MV-4-11 (cell line): ENCODE results near the gene RPL27.
"Not testable (repeated sequence)": the region's sequence is repeated elsewhere in the genome, so short reads cannot be mapped to it uniquely, and the experiment has no call there.

Experiments
- DNase-seq: peaks from one replicate; lab custom pipeline; 2025; lab: John Stamatoyannopoulos, UW

RPL27 gene

GRCh38 chr17:42993913-42994312 is 4.3 kb upstream of the RPL27 start:
- DNase-seq, result not testable (repeated sequence)

DNA sequence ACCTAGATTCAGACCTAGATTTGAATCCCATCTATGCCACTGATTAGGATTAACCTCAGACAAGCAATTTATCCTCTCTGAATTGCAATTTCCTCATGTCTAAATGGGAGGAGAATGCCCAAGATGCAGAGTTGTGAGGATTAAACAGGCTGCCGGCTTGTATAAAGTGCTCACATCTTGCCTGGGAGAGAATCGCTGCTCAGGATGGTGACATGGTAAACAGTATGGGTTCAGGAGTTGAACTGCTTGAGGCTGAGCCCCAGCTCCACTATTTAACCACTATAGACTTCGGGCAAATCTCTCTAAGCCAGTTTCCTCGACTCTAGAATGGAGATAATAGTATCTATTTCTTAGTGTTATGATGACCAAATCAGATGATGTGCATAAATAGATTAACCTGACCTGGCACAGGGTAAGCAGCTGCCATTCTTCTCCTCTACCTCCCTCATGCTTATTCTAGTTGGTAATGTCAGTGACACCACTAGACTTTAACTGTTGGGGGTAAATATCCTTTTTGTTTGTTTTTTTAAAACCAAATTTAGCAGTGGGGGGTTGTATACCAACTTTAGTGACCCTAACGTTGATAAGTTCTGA is 732 bp upstream of the RPL27 start:
- DNase-seq, result no peak

DNA sequence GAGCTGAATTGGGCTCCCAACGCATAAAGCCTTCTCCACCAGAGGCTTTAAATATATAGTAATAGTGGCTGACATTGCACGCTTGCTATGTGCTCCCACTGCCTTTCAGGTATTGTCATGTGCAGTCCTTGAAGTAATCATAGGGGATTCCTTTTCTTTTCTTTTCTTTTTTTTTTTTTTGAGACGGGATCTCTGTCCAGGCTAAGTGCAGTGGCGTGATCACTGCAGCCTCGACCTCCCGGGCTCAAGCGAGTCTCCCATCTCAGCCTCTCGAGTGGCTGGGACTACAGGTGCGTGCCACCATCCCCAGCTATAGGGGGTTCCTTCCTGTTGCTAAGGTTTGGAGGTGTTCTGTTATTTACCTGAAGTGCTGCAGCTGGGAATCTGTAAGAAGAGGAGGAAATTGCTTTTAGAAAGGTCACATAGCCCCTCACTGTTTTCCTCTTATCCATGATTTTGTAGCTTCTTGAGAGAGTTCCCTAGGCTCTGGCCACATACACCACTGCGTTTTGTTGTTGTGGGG is 845 bp downstream of the RPL27 start:
- DNase-seq, result no peak

- DNase-seq, result not testable (repeated sequence)
Observed at GRCh38 chr17:43000894-43001293, 2.7 kb downstream of the RPL27 start.

DNA sequence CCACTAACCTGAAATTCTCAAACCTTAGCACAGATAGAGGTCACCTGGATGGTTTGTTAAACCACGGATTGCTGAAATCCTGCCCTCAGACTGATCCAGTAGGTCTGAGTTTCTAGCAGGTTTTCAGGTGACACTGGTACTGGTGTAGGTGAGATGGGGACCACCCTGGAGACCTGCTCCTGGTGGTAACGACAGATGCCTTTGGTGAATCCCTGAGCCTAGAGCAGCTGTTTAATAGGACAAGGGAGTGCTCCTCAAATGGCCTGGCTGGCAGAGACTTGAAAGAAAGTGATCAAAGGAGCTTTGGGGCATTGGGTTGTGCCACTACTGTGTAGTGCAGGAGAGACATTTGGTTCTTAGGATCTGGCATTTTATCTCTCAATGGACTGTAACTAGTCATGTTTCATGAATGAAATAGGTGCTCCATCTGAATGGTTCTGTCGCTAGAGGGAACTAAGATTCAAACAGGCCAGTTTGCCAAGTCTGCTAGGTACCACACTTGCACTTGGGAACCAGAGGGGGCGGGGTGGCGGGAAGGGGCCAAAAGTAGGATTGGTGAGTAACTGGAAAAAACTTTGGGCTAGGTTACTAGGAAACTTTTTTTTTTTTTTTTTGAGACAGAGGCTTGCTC is 5.4 kb downstream of the RPL27 start:
- no peak for DNase-seq

DNA sequence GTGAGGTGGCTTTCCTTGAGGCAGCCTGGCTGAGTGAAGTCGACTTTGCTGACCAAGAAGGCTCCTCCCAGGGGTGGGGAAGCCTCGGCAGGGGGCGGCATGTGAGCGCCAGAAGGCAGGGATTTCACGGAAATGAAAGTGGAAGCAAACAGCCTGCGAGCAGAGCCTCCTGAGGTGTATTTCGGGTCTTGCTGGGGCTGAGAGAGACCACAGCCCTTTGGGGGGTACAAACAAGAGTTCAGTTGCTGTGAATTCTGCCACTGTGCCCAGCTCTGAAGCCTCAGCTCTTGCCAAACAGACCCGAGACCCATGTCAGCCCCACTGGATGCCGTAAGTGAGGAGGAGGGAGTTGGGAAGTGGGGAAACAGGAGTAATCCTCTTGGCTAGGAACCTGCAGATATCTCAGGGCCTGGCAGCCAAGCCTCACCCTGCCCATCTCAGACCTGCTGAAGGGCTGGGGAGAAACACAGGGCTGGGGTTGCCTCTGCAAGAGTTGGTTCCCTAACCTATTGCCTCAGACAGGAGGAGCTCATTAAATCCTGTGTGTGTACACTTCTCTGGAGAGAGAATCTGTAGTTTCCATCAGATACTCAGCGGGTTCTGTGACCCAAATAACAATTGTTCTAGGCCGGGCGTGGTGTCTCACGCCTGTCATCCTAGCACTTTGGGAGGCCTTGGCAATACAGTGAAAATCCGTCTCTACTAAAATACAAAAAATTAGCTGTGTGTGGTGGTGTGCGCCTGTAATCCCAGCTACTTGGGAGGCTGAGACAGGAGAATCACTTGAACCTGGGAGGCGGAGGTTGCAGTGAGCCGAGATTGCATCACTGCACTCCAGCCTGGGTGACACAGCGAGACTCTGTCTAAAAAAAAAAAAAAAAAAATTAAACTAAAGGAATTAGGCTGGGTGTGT is 8.7 kb downstream of the RPL27 start, which contains the start of gene IFI35:
Gene IFI35, plus strand, starts transcription at position 146 of the 913 bp plus-strand sequence. Its CDS starts 164 bp downstream, at position 310.
- DNase-seq, result peak; percentile 89

DNA sequence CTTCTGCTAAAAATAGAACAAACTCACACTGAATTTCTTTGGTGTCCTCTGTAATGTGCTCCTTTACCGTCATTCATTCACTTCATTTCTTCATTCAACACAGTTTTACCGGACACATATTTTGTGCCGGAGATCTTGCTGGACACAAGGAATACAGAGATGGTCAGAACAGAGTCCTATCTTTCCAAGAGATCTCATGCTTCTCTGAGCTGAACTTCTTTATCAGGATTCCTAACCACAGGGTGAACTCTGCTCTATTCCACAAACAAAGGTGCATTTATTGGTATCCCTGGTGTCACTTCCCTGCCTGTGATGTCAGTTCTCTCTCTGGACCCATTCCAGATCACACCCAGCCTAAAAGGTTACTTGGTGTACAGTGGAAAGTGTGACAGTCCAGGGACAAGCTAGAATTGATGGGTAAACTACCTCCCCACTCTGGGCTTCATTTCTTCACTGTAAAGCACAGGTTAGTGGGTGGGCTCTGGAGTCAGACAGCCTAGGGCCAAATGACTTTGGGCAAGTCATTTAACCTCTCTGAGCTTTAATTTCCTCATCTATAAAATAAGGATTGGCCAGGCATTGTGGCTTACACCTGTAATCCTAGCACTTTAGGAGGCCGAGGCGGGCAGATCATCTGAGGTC is 12.6 kb downstream of the RPL27 start:
- DNase-seq, result no peak

DNA sequence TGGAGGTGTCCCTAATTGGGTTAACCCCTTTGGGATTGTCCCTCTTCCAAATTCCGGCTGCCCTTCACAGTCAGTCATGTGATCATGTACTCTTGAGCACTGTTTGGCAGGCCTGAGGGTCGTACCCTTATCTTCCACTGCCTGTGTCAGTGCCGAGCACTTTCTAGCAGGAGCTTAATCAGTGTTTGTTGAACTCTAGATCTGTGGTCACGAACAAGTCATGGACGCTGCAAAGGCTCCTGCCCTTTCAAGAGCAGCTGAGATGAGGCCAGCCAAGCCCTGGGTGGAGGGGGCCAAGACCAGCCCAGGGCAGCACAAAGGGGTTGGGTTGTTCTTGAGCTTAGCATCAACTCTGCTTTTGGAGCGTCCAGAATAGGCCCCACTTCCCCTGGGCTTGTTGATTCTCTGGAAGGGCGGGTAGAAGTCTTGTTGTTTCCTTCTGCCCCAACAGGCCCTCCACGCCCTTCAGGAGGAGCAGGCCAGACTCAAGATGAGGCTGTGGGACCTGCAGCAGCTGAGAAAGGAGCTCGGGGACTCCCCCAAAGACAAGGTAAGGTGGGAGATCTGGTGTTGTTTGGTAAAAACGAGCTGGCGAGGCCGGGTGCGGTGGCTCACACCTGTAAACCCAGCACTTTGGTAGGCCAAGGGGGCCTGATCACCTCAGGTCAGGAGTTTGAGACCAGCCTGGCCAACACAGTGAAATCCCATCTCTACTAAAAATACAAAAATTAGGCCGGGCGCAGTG is 13.7 kb downstream of the RPL27 start:
- no peak for DNase-seq

DNA sequence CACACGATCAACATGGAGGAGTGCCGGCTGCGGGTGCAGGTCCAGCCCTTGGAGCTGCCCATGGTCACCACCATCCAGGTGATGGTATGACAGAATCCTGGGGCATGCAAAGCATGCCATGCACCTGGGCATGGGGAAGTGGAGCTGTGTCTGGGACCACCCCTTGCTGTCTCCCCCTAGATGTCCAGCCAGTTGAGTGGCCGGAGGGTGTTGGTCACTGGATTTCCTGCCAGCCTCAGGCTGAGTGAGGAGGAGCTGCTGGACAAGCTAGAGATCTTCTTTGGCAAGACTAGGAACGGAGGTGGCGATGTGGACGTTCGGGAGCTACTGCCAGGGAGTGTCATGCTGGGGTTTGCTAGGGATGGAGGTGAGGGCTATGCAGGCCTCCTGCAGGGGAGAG is 15.1 kb downstream of the RPL27 start:
- no peak for DNase-seq

DNA sequence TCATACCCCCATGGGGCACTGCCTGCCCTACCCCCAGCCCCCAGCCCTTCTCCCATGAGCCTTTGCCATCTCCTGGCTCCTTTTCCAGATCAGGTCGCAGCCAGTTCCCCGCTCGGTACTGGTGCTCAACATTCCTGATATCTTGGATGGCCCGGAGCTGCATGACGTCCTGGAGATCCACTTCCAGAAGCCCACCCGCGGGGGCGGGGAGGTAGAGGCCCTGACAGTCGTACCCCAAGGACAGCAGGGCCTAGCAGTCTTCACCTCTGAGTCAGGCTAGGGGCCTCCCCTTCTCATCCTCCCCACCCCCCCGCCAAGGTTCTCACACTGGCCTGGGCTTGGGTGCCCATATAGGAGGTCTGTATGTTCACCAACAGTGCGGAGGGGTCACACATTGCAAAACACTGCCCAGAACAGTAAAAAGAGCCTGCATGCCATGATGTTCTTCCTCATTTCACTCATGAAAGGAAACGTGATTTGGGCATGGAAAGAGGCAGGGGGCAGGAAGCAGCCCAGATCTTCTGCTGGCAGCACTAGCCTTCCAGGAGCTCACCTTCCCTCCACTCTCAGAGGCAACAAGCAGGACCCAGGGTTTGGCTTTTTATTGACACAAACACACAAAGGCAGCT is 15.9 kb downstream of the RPL27 start:
- DNase-seq, result peak; percentile 77

GRCh38 chr17:43014649-43015542 is 16.7 kb downstream of the RPL27 start:
- no peak for DNase-seq

DNA sequence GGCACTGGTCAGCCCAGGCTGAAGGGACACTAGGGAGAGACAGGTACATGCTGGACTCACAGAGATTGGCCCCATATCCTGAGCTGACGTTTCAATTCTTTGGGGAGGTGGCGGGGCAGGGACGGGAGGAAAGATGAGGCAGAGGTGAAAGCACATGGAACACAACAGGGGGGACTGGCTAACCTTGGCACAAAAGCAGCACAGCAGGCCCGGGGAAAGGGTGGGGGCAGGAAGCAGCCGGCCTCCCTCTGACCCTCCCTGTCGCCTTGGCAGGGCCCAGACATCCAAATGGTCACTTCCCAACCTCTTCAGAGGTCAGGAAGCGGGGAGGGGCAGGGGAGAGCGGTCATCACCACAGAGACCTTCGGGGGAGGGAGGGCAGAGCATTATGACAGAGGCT is 17.4 kb downstream of the RPL27 start:
- no peak for DNase-seq

- no peak for DNase-seq
Observed at GRCh38 chr17:43016216-43016615, 18.0 kb downstream of the RPL27 start.

DNA sequence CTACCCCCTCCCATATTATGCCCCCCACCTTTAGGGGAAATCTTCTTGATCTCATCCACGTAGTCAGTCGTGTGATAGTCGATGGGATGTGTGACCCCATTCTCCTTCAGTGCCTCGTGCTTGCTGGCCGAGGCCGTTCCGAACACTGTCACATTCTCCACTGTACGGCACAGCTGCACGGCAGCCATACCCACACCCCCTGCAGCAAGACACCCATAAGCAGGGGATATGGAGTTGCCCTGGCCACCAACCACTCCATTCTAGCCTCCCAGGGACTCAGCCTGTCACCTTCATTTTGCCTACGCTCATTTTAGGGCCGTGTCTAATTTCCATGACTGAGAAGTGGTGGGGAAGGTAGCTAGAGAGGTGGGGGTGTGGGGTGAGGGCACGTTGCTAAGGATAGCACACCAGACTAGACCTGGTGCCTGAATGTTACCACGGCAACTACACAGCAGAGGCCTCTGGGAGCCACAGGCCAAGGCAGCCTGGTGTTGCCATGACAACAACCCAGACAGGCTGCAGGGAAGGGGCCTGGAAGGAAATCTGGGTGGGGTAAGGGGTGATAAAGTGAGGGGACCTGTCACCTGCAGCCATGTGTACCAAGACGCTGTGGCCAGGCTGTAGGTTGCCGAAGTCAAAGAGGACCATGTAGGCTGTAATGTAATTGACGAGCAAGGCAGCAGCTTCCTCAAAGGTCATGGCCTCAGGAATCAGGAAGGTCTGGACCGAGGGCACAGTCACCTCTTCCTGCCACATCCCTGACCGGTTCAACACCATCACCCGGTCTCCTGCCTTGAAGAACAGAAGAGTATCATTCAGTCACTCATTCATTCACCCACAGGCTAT is 20.0 kb downstream of the RPL27 start:
- peak; percentile 74 for DNase-seq

DNA sequence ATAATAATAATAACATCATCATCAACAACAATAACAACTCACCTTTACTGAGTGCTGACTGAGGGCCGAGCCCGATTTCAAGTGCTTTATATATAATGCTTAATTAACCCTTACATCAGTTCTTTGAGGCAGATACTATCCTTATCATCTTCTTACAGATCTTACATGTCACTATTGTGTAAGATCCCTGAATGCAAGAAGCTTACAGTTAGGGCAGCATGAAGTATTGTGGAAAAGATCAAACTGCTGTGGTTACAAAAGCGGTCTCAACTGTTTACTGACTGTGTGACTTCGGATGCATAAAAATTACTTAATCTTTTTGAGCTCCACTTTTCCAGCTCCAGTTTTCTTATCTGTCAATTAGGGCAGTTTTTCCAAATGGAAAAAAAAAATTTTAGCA is 20.7 kb downstream of the RPL27 start:
- DNase-seq, result peak; percentile 90

DNA sequence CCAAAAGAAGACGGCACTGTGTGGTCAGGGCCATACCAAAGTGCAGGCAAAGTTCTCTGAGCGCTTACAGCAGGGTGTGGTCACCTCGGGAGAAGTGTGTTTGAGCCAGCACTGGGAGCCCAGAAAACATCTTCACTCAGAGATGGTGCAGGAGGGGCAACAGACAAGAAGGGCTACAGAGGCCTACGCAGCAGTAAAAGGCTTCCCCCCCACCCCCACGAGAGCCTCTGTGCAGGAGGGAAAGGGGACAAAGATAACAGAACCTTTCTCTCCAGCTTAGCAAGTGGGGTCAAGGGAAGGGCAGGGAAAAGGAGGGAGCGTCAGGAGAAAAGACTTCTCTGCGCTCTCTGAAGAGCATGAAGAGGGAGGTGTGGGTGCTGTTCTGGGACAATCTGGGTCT is 21.2 kb downstream of the RPL27 start:
- DNase-seq, result peak; percentile 64

DNA sequence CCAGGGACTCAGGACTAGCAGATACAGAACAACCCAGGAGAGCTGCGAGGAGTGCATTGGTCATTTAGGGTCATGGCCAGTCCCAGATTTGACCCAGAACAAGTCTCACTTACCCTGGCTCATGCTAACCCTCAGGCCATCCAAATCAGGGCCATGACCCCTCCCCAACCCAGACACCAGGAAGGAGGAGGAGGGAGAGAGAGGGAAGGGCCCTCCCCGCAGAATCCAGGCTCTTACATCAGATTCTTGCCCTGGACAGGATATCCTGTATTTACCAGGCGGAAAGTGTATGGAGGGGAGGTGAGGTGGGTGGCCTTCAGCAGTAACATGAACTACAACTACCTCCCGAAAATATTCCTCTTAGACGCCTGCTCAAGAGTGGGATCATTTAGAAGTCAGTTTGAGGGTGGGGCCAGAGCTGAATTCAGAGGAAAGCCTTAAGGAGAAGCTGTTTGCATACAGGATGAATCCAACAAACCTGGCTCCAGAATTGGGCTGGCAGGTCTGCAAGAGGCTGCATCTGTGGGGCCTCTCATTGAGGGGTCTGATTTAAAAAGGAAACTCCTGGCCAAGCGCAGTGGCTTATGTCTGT is 21.9 kb downstream of the RPL27 start:
- DNase-seq, result peak; percentile 46
